Sigmoid colon (tissue), 4 donors: Measurements from ENCODE around the gene BAIAP3.

Experiments
- POLR2A ChIP-seq, 2 donors: fragments of 450-650 bp; IDR thresholded peaks; one replicate each; pipeline ENCODE4 v1.6.1; 2016; ENCODE audit warnings: antibody characterized with exemption in 2 of 2, mild to moderate bottlenecking in 2 of 2, moderate library complexity in 2 of 2
- POLR2AphosphoS5 ChIP-seq, 4 donors: sonication (generic); formaldehyde crosslinking; IDR thresholded peaks; one replicate each; pipeline ENCODE4 v1.6.1; 2017; ENCODE audit warnings: antibody characterized with exemption in 4 of 4
- TF ChIP-seq, protein P1 (sequence below), 4 experiments: fragments of 450-650 bp in 3 of 4; fragments of 200-600 bp in 1 of 4; IDR thresholded peaks; one replicate each; pipeline ENCODE4 v1.5.1; 2016 to 2019; ENCODE audit warnings: antibody characterized with exemption in 4 of 4, mild to moderate bottlenecking in 3 of 4, moderate library complexity in 2 of 4

- TF ChIP-seq, protein P1, sequence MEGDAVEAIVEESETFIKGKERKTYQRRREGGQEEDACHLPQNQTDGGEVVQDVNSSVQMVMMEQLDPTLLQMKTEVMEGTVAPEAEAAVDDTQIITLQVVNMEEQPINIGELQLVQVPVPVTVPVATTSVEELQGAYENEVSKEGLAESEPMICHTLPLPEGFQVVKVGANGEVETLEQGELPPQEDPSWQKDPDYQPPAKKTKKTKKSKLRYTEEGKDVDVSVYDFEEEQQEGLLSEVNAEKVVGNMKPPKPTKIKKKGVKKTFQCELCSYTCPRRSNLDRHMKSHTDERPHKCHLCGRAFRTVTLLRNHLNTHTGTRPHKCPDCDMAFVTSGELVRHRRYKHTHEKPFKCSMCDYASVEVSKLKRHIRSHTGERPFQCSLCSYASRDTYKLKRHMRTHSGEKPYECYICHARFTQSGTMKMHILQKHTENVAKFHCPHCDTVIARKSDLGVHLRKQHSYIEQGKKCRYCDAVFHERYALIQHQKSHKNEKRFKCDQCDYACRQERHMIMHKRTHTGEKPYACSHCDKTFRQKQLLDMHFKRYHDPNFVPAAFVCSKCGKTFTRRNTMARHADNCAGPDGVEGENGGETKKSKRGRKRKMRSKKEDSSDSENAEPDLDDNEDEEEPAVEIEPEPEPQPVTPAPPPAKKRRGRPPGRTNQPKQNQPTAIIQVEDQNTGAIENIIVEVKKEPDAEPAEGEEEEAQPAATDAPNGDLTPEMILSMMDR (IDR thresholded peaks at IDR 0.05) = no peak
- TF ChIP-seq POLR2A (IDR thresholded peaks at IDR 0.05) (no peak), POLR2AphosphoS5 (IDR thresholded peaks at IDR 0.05) (no peak)
Observed at GRCh38 chr16:1324286-1324826, 9.1 kb upstream of the BAIAP3 start.
